Left ventricle myocardium inferior (tissue), 1 donor: ENCODE data around the gene KIRREL3. TPM values are rescaled to one million over a fixed set of nuclear protein-coding genes. Genes with fewer than 3 reads are reported as not detected.

Experiments
- DNase-seq: peaks from one replicate; pipeline ENCODE4 v3.0.0-alpha.2; 2020
- H3K27ac ChIP-seq: fragments of 200-600 bp; replicated peaks from 2 replicates; pipeline ENCODE4 v1.8.0; 2021
- H3K27me3 ChIP-seq: fragments of 200-600 bp; 2 replicates; pipeline ENCODE4 v1.8.0; 2021; ENCODE audit warnings: low read depth
- H3K36me3 ChIP-seq: fragments of 200-600 bp; 2 replicates; pipeline ENCODE4 v1.8.0; 2021
- H3K4me1 ChIP-seq: fragments of 200-600 bp; 2 replicates; pipeline ENCODE4 v1.8.0; 2021
- H3K4me3 ChIP-seq: fragments of 200-600 bp; 2 replicates; pipeline ENCODE4 v1.8.0; 2021; ENCODE audit warnings: mild to moderate bottlenecking, moderate library complexity
- H3K9me3 ChIP-seq: fragments of 200-600 bp; replicated peaks from 2 replicates; pipeline ENCODE4 v1.8.0; 2021
- CTCF ChIP-seq: fragments of 200-600 bp; IDR thresholded peaks from 2 replicates; pipeline ENCODE4 v1.8.0; 2021; ENCODE audit warnings: antibody characterized with exemption, mild to moderate bottlenecking, borderline replicate concordance
- intact Hi-C: fragments of 100-400 bp; cut with micrococcal nuclease; formaldehyde crosslinking; loops from one replicate; pipeline ENCODE4 v1.11.0; 2022
- total RNA-seq: library from RNA; stranded (reverse); fragmentation: NEBNext Ultra II Directional; extraction: Animal tissue kit (Norgen Biotek cat#: 25700); gene quantifications from one replicate; pipeline ENCODE4 v1.2.1, GENCODE V29; 2021
- donor health status: DM: no; HTN: yes; CAD: no; lungs with severe emphysema.

KIRREL3 gene
- total RNA-seq, 1 donor from 2014 or later, result 0.74 TPM

- Histone ChIP-seq H3K36me3 (no peaks in the 10 kb centered on the region), H3K27me3 (peaks cover 31% of the 10 kb centered on the region), H3K9me3 (no peaks in the 10 kb centered on the region), H3K4me1 (no peaks in the 10 kb centered on the region), H3K4me3 (no peak overlapping the region), H3K27ac (no peak overlapping the region)
- TF ChIP-seq CTCF, result no peak
- DNase-seq, result no peak
- intact Hi-C loops, result no loop called here
Measured at GRCh38 chr11:126494831-126495230, 505.7 kb downstream of the KIRREL3 start.

- Histone ChIP-seq H3K4me1 (no peaks in the 10 kb centered on the region), H3K36me3 (no peaks in the 10 kb centered on the region), H3K9me3 (no peaks in the 10 kb centered on the region), H3K4me3 (no peak overlapping the region), H3K27me3 (peaks cover 10% of the 10 kb centered on the region), H3K27ac (no peak overlapping the region)
- TF ChIP-seq CTCF, result no peak
- no peak for DNase-seq
- intact Hi-C loops, result no loop called here
Measured at GRCh38 chr11:126492331-126493082, 508.1 kb downstream of the KIRREL3 start.

GRCh38 chr11:126491092-126491491 is 509.5 kb downstream of the KIRREL3 start:
- Histone ChIP-seq H3K4me1 (no peaks in the 10 kb centered on the region), H3K4me3 (no peak overlapping the region), H3K27ac (no peak overlapping the region), H3K9me3 (no peaks in the 10 kb centered on the region), H3K36me3 (no peaks in the 10 kb centered on the region), H3K27me3 (peaks cover 13% of the 10 kb centered on the region)
- DNase-seq, result no peak
- TF ChIP-seq CTCF, result no peak
- intact Hi-C loops, result no loop called here

GRCh38 chr11:126489836-126490660 is 510.5 kb downstream of the KIRREL3 start:
- no peak for DNase-seq
- H3K27ac ChIP-seq, result no peak overlapping the region
- H3K4me1 ChIP-seq, result no peaks in the 10 kb centered on the region
- no peak for TF ChIP-seq CTCF
- H3K4me3 ChIP-seq, result no peak overlapping the region
- intact Hi-C loops, result no loop called here
- H3K27me3 ChIP-seq, result peaks cover 14% of the 10 kb centered on the region
- no peaks in the 10 kb centered on the region for H3K9me3 ChIP-seq
- H3K36me3 ChIP-seq, result no peaks in the 10 kb centered on the region

GRCh38 chr11:126488591-126489370 is 511.8 kb downstream of the KIRREL3 start:
- Histone ChIP-seq H3K9me3 (no peaks in the 10 kb centered on the region), H3K4me3 (no peak overlapping the region), H3K27ac (no peak overlapping the region), H3K27me3 (peaks cover 14% of the 10 kb centered on the region), H3K36me3 (no peaks in the 10 kb centered on the region), H3K4me1 (no peaks in the 10 kb centered on the region)
- intact Hi-C loops, result no loop called here
- DNase-seq, result no peak
- no peak for TF ChIP-seq CTCF
